Right lobe of liver (tissue), 6 donors: ENCODE data around the gene PPRC1. TPM values are rescaled to one million over a fixed set of nuclear protein-coding genes. Genes with fewer than 3 reads are reported as not detected.

Source experiments
- ATAC-seq, 4 donors: fragments of 200-7000 bp; cut with Tn5 transposase; one replicate each; pipeline ENCODE4 v1.9.1; 2020; ENCODE audit warnings: mild to moderate bottlenecking in 4 of 4, moderate library complexity in 4 of 4
- DNase-seq, 3 donors: peaks; one replicate each; pipeline ENCODE4 v3.0.0-alpha.2; 2020
- H3K27ac ChIP-seq, 3 donors: fragments of 200-600 bp; one replicate each; pipeline ENCODE4 v1.8.0; 2022
- H3K27me3 ChIP-seq, 2 donors: fragments of 200-600 bp; one replicate each; pipeline ENCODE4 v1.8.0; 2022
- H3K36me3 ChIP-seq, 4 donors: fragments of 200-600 bp; sonication (generic) in 1 of 4; one replicate each; pipeline versions ENCODE4 v1.5.1 to v1.8.0; 2017 to 2022; ENCODE audit warnings: control low read depth in 1 of 4
- H3K4me1 ChIP-seq, 4 donors: fragments of 200-600 bp; sonication (generic) in 1 of 4; one replicate each; pipeline versions ENCODE4 v1.5.1 to v1.8.0; 2017 to 2022; ENCODE audit warnings: control low read depth in 1 of 4
- H3K4me3 ChIP-seq, 3 donors: fragments of 200-600 bp; one replicate each; pipeline ENCODE4 v1.8.0; 2022
- H3K9me3 ChIP-seq, 4 donors: fragments of 200-600 bp; sonication (generic) in 1 of 4; one replicate each; pipeline versions ENCODE4 v1.5.1 to v1.8.0; 2017 to 2022; ENCODE audit warnings: control low read depth in 1 of 4
- POLR2A ChIP-seq: fragments of 450-650 bp; IDR thresholded peaks from one replicate; pipeline ENCODE4 v1.6.1; 2017; ENCODE audit warnings: antibody characterized with exemption, mild to moderate bottlenecking
- WGBS: methylation state at CpG from one replicate; pipeline ENCODE4 v1.1.6; 2018; ENCODE audit warnings: low coverage, low lambda C conversion rate; ENCODE audit not compliant: insufficient coverage; ENCODE audit errors: missing lambda C conversion rate; 5-methylcytosine and 5-hydroxymethylcytosine counted together
- intact Hi-C, 2 donors: fragments of 100-400 bp; cut with DNase I; formaldehyde crosslinking; loops; one replicate each; pipeline versions ENCODE4 v1.11.2 to v1.14.1; 2022
- total RNA-seq, 6 experiments: library from RNA; depleted of rRNA in 2 of 6; stranded (reverse); fragments of >200 nt in 2 of 6; fragmentation: NEBNext Ultra II Directional in 3 of 6; extraction: Animal tissue kit (Norgen Biotek cat#: 25700) in 3 of 6; gene quantifications; one replicate each; pipeline versions ENCODE4 v1.1.0 to v1.2.4, GENCODE V29; 2016 to 2023
- TF ChIP-seq, protein P1 (sequence below), 4 donors: fragments of 200-600 bp in 3 of 4; fragments of 450-650 bp in 1 of 4; IDR thresholded peaks; one replicate each; pipeline versions ENCODE4 v1.5.1 to v1.8.0; 2016 to 2022; ENCODE audit warnings: antibody characterized with exemption in 4 of 4, mild to moderate bottlenecking in 2 of 4
- donor health status: DM: no; HTN: yes; CAD: no.
- donor health status: DM: no; HTN: no; CAD: no.
- donor health status: DM: no; HTN: no; CAD: no.
- donor health status: DM: no; HTN: yes; CAD: no.
- donor health status: DM: no; HTN: yes; CAD: no.

The PPRC1 gene
- total RNA-seq, 6 experiments from 2014 or later: 7.9 to 18.2 (median 10.3) TPM

DNA sequence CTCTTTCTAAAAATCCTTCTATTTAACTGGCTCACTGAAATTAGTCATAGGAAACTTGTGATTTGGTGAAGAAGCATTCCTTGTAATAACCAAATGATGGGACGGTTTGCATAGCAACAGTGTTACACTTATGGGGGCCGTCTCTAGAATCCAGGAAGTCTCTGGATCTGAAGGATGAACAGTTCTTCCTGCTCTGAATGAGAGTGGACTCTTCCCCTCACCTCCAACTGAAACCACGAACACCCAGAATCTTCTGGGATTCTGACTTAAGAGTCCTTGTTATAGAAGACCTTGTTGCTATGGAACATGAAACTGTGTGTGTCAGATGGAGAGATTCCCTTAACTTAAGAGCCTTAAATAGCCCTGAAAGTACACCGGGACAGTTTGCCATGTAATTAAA lies 42.6 kb downstream of the PPRC1 start:
- TF ChIP-seq, protein P1, sequence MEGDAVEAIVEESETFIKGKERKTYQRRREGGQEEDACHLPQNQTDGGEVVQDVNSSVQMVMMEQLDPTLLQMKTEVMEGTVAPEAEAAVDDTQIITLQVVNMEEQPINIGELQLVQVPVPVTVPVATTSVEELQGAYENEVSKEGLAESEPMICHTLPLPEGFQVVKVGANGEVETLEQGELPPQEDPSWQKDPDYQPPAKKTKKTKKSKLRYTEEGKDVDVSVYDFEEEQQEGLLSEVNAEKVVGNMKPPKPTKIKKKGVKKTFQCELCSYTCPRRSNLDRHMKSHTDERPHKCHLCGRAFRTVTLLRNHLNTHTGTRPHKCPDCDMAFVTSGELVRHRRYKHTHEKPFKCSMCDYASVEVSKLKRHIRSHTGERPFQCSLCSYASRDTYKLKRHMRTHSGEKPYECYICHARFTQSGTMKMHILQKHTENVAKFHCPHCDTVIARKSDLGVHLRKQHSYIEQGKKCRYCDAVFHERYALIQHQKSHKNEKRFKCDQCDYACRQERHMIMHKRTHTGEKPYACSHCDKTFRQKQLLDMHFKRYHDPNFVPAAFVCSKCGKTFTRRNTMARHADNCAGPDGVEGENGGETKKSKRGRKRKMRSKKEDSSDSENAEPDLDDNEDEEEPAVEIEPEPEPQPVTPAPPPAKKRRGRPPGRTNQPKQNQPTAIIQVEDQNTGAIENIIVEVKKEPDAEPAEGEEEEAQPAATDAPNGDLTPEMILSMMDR (IDR thresholded peaks at IDR 0.05): no peak
- TF ChIP-seq POLR2A: no peak
- Histone ChIP-seq H3K4me3 (no peak overlapping the region), H3K4me1 (no peaks in the 10 kb centered on the region), H3K9me3 (no peaks in the 10 kb centered on the region), H3K36me3 (no peaks in the 10 kb centered on the region), H3K27me3 (no peaks in the 10 kb centered on the region), H3K27ac (no peak overlapping the region)
- no peak for ATAC-seq
- DNase-seq: no peak
- WGBS: 48% methylated on average over 4 of the region's 4 CpGs
- intact Hi-C loops: no loop called here

GRCh38 chr10:102184606-102185005 lies 51.8 kb downstream of the PPRC1 start:
- no peaks in the 10 kb centered on the region for H3K27me3 ChIP-seq
- no peak overlapping the region for H3K27ac ChIP-seq
- intact Hi-C loops: no loop called here
- WGBS: 80% methylated on average over 2 of the region's 2 CpGs
- DNase-seq (no peak), ATAC-seq (no peak)
- H3K4me1 ChIP-seq: no peaks in the 10 kb centered on the region
- H3K9me3 ChIP-seq: no peaks in the 10 kb centered on the region
- no peaks in the 10 kb centered on the region for H3K36me3 ChIP-seq
- TF ChIP-seq, protein P1 (IDR thresholded peaks at IDR 0.05): no peak
- TF ChIP-seq POLR2A: no peak
- H3K4me3 ChIP-seq: no peak overlapping the region

DNA sequence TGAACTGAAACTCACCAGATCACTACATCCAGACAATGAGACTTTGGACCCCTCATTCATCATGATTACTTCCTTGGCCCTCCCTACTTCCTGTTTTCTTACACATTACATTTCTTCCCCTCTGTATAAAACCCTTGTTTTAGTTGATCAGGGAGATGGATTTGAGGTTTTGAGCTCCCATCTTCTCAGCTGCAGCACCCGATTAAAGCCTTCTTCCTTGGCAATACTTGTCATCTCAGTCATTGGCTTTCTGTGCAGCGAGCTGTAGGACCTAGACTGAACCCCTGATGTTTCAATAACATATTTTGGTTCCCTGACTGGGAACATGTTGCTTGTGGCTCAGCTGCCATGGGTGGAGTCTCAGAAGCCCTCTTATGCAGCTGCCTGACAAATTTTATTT lies 52.4 kb downstream of the PPRC1 start:
- H3K9me3 ChIP-seq: no peaks in the 10 kb centered on the region
- H3K36me3 ChIP-seq: no peaks in the 10 kb centered on the region
- H3K4me3 ChIP-seq: no peak overlapping the region
- H3K27ac ChIP-seq: no peak overlapping the region
- no peak for TF ChIP-seq POLR2A
- TF ChIP-seq, protein P1 (IDR thresholded peaks at IDR 0.05): no peak
- 50% methylated on average over 2 of the region's 2 CpGs for WGBS
- no peaks in the 10 kb centered on the region for H3K27me3 ChIP-seq
- no peak for DNase-seq
- H3K4me1 ChIP-seq: no peaks in the 10 kb centered on the region
- intact Hi-C loops: no loop called here
- no peak for ATAC-seq

GRCh38 chr10:102185811-102186527 lies 53.1 kb downstream of the PPRC1 start:
- Histone ChIP-seq H3K9me3 (no peaks in the 10 kb centered on the region), H3K4me1 (no peaks in the 10 kb centered on the region), H3K27ac (no peak overlapping the region), H3K27me3 (no peaks in the 10 kb centered on the region), H3K36me3 (no peaks in the 10 kb centered on the region), H3K4me3 (no peak overlapping the region)
- ATAC-seq (no peak), DNase-seq (no peak)
- WGBS: 80% methylated on average over 11 of the region's 15 CpGs
- TF ChIP-seq POLR2A: no peak
- TF ChIP-seq, protein P1 (IDR thresholded peaks at IDR 0.05): no peak
- intact Hi-C loops: no loop called here
